Kidney (tissue), 14 donors: Measurements from ENCODE around the gene HPS6. TPM values are rescaled to one million over a fixed set of nuclear protein-coding genes. Genes with fewer than 3 reads are reported as not detected.

Experiments used
- DNase-seq, 5 donors: peaks; one replicate each; pipeline ENCODE4 v3.0.0-alpha.2; 2013 to 2020
- FAIRE-seq: peaks from 2 replicates; lab custom pipeline; 2012; peaks lifted over from hg19 to GRCh38; lab: Jason Lieb, UNC
- H3K27ac ChIP-seq, 2 donors: one replicate each; pipeline ENCODE4 v1.7.0; 2013; ENCODE audit warnings: low read depth in 2 of 2, low read length in 2 of 2, inconsistent platforms in 1 of 2
- H3K27me3 ChIP-seq: one replicate; pipeline ENCODE4 v1.7.1; 2013; ENCODE audit warnings: low read length, inconsistent platforms; ENCODE audit not compliant: control insufficient read depth, insufficient read depth
- H3K36me3 ChIP-seq, 3 donors: one replicate each; pipeline versions ENCODE4 v1.7.0 to v1.7.1; 2013; ENCODE audit warnings: low read length in 3 of 3, control low read depth in 1 of 3, inconsistent platforms in 1 of 3; ENCODE audit not compliant: insufficient read depth in 3 of 3, control insufficient read depth in 2 of 3
- H3K4me1 ChIP-seq, 3 donors: one replicate each; pipeline versions ENCODE4 v1.7.0 to v1.7.1; 2013; ENCODE audit warnings: low read length in 3 of 3, inconsistent platforms in 1 of 3, low read depth in 1 of 3; ENCODE audit not compliant: control insufficient read depth in 2 of 3, insufficient read depth in 2 of 3
- H3K4me3 ChIP-seq, 3 donors: one replicate each; pipeline versions ENCODE4 v1.7.0 to v1.8.1; 2013; ENCODE audit warnings: low read length in 3 of 3, control low read depth in 1 of 3, inconsistent platforms in 1 of 3
- H3K9ac ChIP-seq, 3 donors: one replicate each; pipeline versions ENCODE4 v1.7.0 to v1.7.1; 2013; ENCODE audit warnings: low read length in 3 of 3, control low read depth in 1 of 3, inconsistent platforms in 1 of 3
- H3K9me3 ChIP-seq, 3 donors: one replicate each; pipeline versions ENCODE4 v1.7.0 to v1.7.1; 2013; ENCODE audit warnings: low read length in 3 of 3, control low read depth in 1 of 3, inconsistent platforms in 1 of 3; ENCODE audit not compliant: control insufficient read depth in 2 of 3, insufficient read depth in 1 of 3
- intact Hi-C: fragments of 100-400 bp; cut with DNase I; formaldehyde crosslinking; loops from one replicate; pipeline ENCODE4 v1.11.1; 2022
- polyA plus RNA-seq: library from polyadenylated mRNA; stranded (reverse); fragments of 350-450 nt; fragmentation: Illumina TruSeq; extraction: RNeasy Lipid Tissue Mini Kit (QIAGEN cat#74804); gene quantifications from one replicate; pipeline ENCODE4 v1.2.3, GENCODE V29; 2014; ENCODE audit warnings: low read depth, low replicate concordance; ENCODE audit not compliant: insufficient read depth
- total RNA-seq: library from RNA; stranded (reverse); fragmentation: NEBNext Ultra II Directional; extraction: Animal tissue kit (Norgen Biotek cat#: 25700); gene quantifications from one replicate; pipeline ENCODE4 v1.2.1, GENCODE V29; 2021
- TF ChIP-seq, protein P1 (sequence below): IDR thresholded peaks from 3 replicates; pipeline ENCODE4 v1.5.1; 2012; ENCODE audit warnings: mild to moderate bottlenecking, moderate library complexity, borderline replicate concordance; ENCODE audit not compliant: insufficient read depth; ENCODE audit errors: extremely low read depth
- donor health status: control.
- donor health status: control.
- donor health status: control.
- donor health status: control.
- donor health status: control.
- donor health status: DM: yes; HTN: yes; CAD: no.
- donor health status: Normal renal cell carcinoma (clear cell type).

The HPS6 gene
- total and polyA plus RNA-seq, 2 donors from 2014 or later, result 11.9 to 20.0 TPM

DNA sequence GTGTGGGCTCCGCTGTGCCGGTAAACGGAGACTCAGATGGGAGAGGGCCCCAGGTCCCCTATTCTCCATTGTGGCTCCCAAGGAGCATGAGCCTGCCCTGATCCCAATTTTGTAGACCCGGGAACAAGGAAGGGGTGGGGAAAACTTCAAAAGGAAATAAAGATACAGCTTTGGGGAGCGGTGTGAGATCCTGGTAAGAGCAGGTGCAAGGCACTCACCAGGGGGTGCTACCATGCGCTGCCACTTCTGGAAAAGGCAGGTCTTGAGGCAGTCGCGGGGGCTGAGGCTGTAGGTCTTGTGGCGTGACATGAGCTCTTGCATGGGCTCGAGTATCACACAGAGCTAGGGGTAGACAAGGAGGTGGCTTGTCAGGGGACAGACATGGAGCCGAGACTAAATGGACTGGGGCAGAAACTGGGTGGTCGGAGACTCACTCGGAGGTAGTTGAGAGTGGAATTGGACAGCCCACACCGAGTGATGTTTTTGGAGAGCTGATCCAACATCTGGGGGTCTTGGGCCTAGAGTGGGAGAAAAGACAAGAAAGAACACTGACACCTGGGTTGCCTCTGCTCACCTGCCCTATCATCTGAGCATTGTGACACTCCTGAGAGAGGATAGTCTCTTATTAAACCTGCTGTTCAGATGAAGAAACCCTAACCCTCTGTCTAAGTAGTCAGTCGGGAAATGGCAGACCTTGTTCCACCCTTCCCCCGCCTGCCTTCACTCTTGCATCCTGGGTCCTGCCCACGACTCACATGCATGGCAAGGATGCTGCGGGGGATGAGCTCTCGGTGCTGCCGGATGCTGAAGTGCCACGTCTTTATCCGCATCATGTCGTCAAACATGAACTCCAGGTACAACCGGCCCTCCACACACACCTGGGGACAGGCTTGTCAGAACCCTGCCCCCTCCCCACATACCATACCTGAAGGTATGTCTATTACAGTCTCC lies 44.3 kb downstream of the HPS6 start:
- H3K9ac ChIP-seq, result no peak overlapping the region
- TF ChIP-seq, protein P1, sequence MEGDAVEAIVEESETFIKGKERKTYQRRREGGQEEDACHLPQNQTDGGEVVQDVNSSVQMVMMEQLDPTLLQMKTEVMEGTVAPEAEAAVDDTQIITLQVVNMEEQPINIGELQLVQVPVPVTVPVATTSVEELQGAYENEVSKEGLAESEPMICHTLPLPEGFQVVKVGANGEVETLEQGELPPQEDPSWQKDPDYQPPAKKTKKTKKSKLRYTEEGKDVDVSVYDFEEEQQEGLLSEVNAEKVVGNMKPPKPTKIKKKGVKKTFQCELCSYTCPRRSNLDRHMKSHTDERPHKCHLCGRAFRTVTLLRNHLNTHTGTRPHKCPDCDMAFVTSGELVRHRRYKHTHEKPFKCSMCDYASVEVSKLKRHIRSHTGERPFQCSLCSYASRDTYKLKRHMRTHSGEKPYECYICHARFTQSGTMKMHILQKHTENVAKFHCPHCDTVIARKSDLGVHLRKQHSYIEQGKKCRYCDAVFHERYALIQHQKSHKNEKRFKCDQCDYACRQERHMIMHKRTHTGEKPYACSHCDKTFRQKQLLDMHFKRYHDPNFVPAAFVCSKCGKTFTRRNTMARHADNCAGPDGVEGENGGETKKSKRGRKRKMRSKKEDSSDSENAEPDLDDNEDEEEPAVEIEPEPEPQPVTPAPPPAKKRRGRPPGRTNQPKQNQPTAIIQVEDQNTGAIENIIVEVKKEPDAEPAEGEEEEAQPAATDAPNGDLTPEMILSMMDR, result no peak
- intact Hi-C loops, result no loop called here
- H3K27me3 ChIP-seq, result no peaks in the 10 kb centered on the region
- H3K4me3 ChIP-seq, result no peak overlapping the region
- H3K4me1 ChIP-seq, result peaks cover 0 to 15% (median 5%) of the 10 kb centered on the region in 3 donors
- no peak for FAIRE-seq
- H3K36me3 ChIP-seq, result peaks cover 18 to 41% (median 38%) of the 10 kb centered on the region in 3 donors
- H3K9me3 ChIP-seq, result no peaks in the 10 kb centered on the region
- DNase-seq, result no peak
- no peak overlapping the region for H3K27ac ChIP-seq

DNA sequence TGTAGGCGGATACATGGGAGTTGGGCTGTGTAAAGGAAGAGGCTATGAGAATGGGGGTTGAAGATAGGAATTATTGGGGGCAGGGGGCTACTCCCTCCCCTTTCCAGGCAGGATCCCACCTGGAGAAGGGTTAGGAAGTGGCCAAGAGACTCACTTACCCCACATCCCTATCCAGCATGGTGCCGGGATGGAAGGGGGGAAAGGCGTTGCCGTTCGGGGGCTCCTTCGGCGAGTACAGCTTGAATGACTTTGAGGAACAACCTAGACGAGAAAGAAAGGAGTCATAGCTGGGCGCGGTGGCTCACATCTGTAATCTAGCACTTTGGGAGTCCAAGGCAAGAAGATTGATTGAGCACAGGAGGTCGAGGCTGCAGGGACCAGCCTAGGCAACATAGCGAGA lies 46.1 kb downstream of the HPS6 start:
- Histone ChIP-seq H3K27me3 (no peaks in the 10 kb centered on the region), H3K4me1 (peaks cover 5 to 25% (median 16%) of the 10 kb centered on the region in 3 donors), H3K9me3 (no peaks in the 10 kb centered on the region), H3K4me3 (no peak overlapping the region), H3K36me3 (peaks cover 18 to 38% (median 34%) of the 10 kb centered on the region in 3 donors), H3K27ac (no peak overlapping the region), H3K9ac (no peak overlapping the region)
- TF ChIP-seq, protein P1, result no peak
- DNase-seq (no peak), FAIRE-seq (no peak)
- intact Hi-C loops, result no loop called here

DNA sequence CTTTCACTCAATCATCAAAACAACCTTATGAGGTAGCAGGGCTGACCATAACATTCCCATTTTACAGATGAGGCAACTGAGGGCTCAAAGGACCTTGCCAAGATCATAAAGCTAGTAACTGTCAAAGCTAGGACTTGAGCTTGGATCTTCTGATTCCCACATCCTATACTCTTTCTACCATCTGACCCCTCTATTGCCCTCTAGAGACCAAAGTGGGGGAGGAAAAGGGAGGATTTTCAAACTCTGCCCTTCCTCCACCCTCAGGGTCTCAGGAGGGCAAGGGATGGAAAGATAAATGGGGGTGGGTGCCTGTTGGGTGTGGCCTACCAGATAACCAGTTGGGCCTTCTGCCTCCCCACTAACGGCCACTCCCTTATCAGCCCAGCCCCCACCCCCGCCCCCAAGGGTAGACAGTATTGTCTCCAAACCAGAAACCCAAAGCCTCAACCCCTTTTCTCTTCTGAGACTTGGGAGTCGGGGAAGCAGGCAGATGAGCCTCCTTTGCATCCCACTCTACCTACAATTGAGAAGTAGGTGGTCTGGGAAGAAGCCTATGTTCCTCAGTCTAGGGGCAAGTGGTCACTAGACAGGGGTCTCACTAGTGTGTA lies 47.2 kb downstream of the HPS6 start:
- TF ChIP-seq, protein P1, result no peak
- DNase-seq (no peak), FAIRE-seq (no peak)
- Histone ChIP-seq H3K27ac (no peak overlapping the region), H3K9me3 (no peaks in the 10 kb centered on the region), H3K27me3 (no peaks in the 10 kb centered on the region), H3K9ac (no peak overlapping the region), H3K4me1 (peaks cover 7 to 33% (median 24%) of the 10 kb centered on the region in 3 donors), H3K36me3 (peaks cover 18 to 38% (median 30%) of the 10 kb centered on the region in 3 donors), H3K4me3 (peak overlapping the region in 1 of 3 donors; percentile 14)
- intact Hi-C loops, result no loop called here
